Activated CD4-positive, alpha-beta T cell treated with anti-CD3 and anti-CD28 coated beads, Interleukin-2, Interleukin-6, amounts not matched to agents 100 ng/mL and 50 ng/mL, durations not matched to agents 16 hours and 8 hours (primary cell): ENCODE measurements around the gene SEMA3G.
A peak's percentile ranks its signal among the peaks of the same experiment; 100 is the strongest.

Experiments
- DNase-seq: peaks from one replicate; pipeline ENCODE4 v3.0.0-alpha.2; 2020

The SEMA3G gene

GRCh38 chr3:52393959-52394670 lies 50.8 kb downstream of the SEMA3G start:
- DNase-seq = no peak

GRCh38 chr3:52393131-52393807 lies 51.6 kb downstream of the SEMA3G start:
- DNase-seq = no peak

DNA sequence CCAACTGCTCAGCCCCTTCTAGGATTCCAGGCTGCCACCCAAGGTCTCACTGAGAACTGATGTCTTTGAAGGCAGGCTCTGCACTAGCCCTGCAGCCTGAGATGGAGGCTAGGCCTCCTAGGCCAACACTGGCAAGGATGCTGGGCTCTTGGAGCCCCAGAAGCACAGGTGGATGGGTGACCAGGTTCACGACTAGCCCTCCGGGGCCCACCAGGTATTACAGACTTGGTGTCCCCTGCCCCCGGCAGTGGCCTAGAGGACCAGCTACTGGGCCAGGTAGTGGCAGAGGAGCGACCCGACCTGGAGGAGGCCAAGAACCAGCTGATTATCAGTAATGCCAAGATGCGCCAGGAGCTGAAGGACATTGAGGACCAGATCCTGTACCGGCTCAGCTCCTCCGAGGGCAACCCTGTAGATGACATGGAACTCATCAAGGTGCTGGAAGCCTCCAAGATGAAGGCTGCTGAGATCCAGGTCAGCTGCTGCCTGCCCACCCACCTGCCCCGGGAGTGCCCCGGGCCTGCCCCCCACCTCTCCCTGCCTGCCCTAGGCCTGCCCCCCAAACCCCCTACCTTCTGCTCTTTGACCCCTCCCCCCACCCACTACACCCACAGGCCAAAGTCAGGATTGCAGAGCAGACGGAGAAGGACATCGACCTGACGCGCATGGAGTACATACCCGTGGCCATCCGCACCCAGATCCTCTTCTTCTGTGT lies 52.5 kb downstream of the SEMA3G start:
- DNase-seq = no peak

- no peak for DNase-seq
Measured at GRCh38 chr3:52391096-52391495, 53.8 kb downstream of the SEMA3G start.

GRCh38 chr3:52388933-52389332 lies 56.0 kb downstream of the SEMA3G start:
- no peak for DNase-seq

- no peak for DNase-seq
Measured at GRCh38 chr3:52388348-52388821, 56.5 kb downstream of the SEMA3G start.

- no peak for DNase-seq
Measured at GRCh38 chr3:52387481-52387880, 57.4 kb downstream of the SEMA3G start.

- DNase-seq = peak; percentile 47
Measured at GRCh38 chr3:52385157-52385556, 59.7 kb downstream of the SEMA3G start.

DNA sequence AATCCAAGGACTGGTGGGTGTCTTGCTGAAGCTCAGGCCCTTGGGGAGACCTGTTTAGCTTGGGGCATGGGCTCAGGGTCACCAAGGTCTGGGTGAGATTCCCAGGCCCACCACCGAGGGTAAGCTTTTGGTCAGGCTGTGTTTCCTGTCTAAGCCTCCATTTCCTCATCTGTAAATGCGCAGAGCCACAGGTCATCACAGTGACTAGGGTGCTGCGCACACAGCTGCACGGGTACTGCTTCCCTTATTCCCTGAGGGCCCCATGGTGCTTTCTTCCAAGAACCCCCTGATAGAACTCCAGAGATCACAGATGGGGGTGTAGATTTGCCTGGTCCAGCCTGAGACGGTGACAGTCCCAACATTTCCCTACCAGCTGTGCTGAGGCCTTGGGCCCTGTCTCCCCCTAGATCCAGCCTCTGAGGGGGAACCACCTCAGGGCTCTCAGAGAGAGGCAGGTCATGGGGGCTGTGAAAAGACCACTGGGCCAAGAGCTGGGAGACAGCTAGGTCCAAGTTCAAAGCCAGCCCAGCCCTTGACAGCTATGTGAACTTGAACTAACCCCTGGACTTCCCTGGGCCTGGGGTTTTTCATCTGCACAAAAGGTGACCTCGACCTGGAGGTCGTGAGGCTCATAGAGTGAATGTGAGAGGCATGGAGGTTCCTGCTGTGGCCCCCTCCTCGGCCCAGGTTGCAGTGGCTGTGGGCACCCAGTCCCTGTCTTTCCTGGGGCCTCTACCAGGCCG lies 60.7 kb downstream of the SEMA3G start:
- DNase-seq = no peak

- DNase-seq = no peak
Measured at GRCh38 chr3:52383446-52383845, 61.5 kb downstream of the SEMA3G start.
